ENCODE data around the gene ARID3B.

ARID3B gene

DNA sequence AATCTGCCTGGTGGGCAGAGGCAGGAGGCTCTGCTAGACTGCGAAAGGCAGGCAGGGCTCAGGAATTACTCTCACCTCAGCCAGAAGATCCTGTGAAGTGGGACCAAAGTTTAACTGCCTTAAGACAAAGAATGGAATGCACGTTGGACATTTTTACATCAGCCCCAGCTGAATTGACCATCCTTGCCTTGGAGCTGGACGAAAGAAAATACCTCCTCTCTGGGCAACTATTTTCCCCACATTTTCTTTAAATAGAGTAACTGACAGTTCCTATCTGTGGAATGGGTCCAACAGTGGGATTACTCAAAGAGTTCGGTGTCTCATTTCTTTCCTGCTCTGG is 28.7 kb downstream of the ARID3B start:
- Histone ChIP-seq H4K91ac (ENCODE audit: low read depth, low read length, poor library complexity) (no peak overlapping the region), H3K36me3 (replicated peaks in 1 of 2; ENCODE audit: control insufficient read depth in 2 of 2, insufficient read depth in 2 of 2, low read length in 2 of 2) (peaks cover 25 to 91% of the 10 kb centered on the region in 2 donors), H3K9me3 (replicated peaks in 1 of 2; ENCODE audit: control insufficient read depth in 2 of 2, insufficient read depth in 1 of 2, low read depth in 1 of 2, low read length in 2 of 2) (no peaks in the 10 kb centered on the region), H2AFZ (ENCODE audit: low read length) (no peak overlapping the region), H3K27me3 (ENCODE audit: control insufficient read depth in 3 of 3, insufficient read depth in 3 of 3, low read depth in 1 of 3, low read length in 3 of 3) (no peaks in the 10 kb centered on the region), H2BK120ac (ENCODE audit: low read depth, low read length) (no peak overlapping the region), H3K18ac (ENCODE audit: low read length) (no peak overlapping the region), H3K79me1 (ENCODE audit: low read depth, low read length) (peaks cover 2% of the 10 kb centered on the region), H3K27ac (replicated peaks; ENCODE audit: low read length) (no peak overlapping the region), H3K4me3 (ENCODE audit: low read length in 2 of 2) (no peak overlapping the region), H3K9ac (ENCODE audit: low read depth, low read length, poor library complexity) (no peak overlapping the region), H2AK5ac (ENCODE audit: low read depth, low read length) (no peak overlapping the region), H3K4me2 (ENCODE audit: insufficient read depth, low read length, poor library complexity, severe bottlenecking) (no peak overlapping the region), H3K4ac (ENCODE audit: low read length) (no peak overlapping the region), H3K4me1 (ENCODE audit: control insufficient read depth in 2 of 2, insufficient read depth in 1 of 2, low read depth in 1 of 2, low read length in 2 of 2) (peaks cover 0 to 12% of the 10 kb centered on the region in 2 donors), H2BK12ac (ENCODE audit: low read length) (no peak overlapping the region), H3K14ac (ENCODE audit: low read length) (no peak overlapping the region), H2BK5ac (ENCODE audit: low read length) (no peak overlapping the region), H4K8ac (ENCODE audit: low read depth, low read length) (no peak overlapping the region), H3K23ac (ENCODE audit: low read depth, low read length, poor library complexity) (no peak overlapping the region), H2BK15ac (ENCODE audit: low read length) (no peak overlapping the region)
- WGBS, 2 donors (ENCODE audit: extremely low coverage in 2 of 2, insufficient read length in 2 of 2, insufficient replicate concordance in 1 of 2), result no CpG with 5 or more reads among the region's 4 CpGs
- no peak for DNase-seq (ENCODE audit: low spot score)

DNA sequence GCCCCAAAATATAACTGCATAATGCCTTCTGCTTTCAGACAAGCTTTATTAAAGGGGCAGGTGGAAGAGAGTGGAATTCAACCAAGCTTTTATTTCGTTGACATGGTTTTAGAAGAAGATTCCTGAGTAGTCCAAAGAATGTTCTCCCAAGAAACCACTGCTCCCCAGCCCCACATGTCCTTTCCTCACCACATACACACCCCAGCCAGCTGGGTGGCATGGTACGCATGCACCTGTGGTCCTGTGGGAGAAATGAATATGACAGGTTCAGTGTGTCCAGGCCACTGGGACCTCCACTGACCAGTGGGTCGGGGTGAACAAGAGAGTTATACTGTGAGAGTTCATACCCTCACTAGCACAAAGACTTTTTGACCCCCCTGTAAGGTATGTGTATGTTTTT is 30.2 kb downstream of the ARID3B start:
- no peak overlapping the region for H3K9ac ChIP-seq (ENCODE audit: low read depth, low read length, poor library complexity)
- H3K4ac ChIP-seq (ENCODE audit: low read length), result no peak overlapping the region
- no peak overlapping the region for H3K14ac ChIP-seq (ENCODE audit: low read length)
- no peaks in the 10 kb centered on the region for H3K9me3 ChIP-seq (replicated peaks in 1 of 2; ENCODE audit: control insufficient read depth in 2 of 2, insufficient read depth in 1 of 2, low read depth in 1 of 2, low read length in 2 of 2)
- no peak overlapping the region for H2BK12ac ChIP-seq (ENCODE audit: low read length)
- H2AFZ ChIP-seq (ENCODE audit: low read length), result no peak overlapping the region
- peaks cover 0 to 8% of the 10 kb centered on the region in 2 donors for H3K4me1 ChIP-seq (ENCODE audit: control insufficient read depth in 2 of 2, insufficient read depth in 1 of 2, low read depth in 1 of 2, low read length in 2 of 2)
- H3K4me3 ChIP-seq (ENCODE audit: low read length in 2 of 2), result no peak overlapping the region
- no peak overlapping the region for H2AK5ac ChIP-seq (ENCODE audit: low read depth, low read length)
- H3K27ac ChIP-seq (replicated peaks; ENCODE audit: low read length), result no peak overlapping the region
- H2BK15ac ChIP-seq (ENCODE audit: low read length), result no peak overlapping the region
- H3K36me3 ChIP-seq (replicated peaks in 1 of 2; ENCODE audit: control insufficient read depth in 2 of 2, insufficient read depth in 2 of 2, low read length in 2 of 2), result peaks cover 32 to 92% of the 10 kb centered on the region in 2 donors
- H3K18ac ChIP-seq (ENCODE audit: low read length), result no peak overlapping the region
- H3K27me3 ChIP-seq (ENCODE audit: control insufficient read depth in 3 of 3, insufficient read depth in 3 of 3, low read depth in 1 of 3, low read length in 3 of 3), result no peaks in the 10 kb centered on the region
- no peak overlapping the region for H3K4me2 ChIP-seq (ENCODE audit: insufficient read depth, low read length, poor library complexity, severe bottlenecking)
- no peak for DNase-seq (ENCODE audit: low spot score)
- H2BK120ac ChIP-seq (ENCODE audit: low read depth, low read length), result no peak overlapping the region
- no peak overlapping the region for H3K23ac ChIP-seq (ENCODE audit: low read depth, low read length, poor library complexity)
- no peak overlapping the region for H2BK5ac ChIP-seq (ENCODE audit: low read length)
- H4K8ac ChIP-seq (ENCODE audit: low read depth, low read length), result no peak overlapping the region
- H3K79me1 ChIP-seq (ENCODE audit: low read depth, low read length), result peaks cover 2% of the 10 kb centered on the region
- WGBS, 2 donors (ENCODE audit: extremely low coverage in 2 of 2, insufficient read length in 2 of 2, insufficient replicate concordance in 1 of 2), result no CpG with 5 or more reads among the region's 3 CpGs
- H4K91ac ChIP-seq (ENCODE audit: low read depth, low read length, poor library complexity), result no peak overlapping the region

- no peak overlapping the region for H4K91ac ChIP-seq (ENCODE audit: low read depth, low read length, poor library complexity)
- H3K9me3 ChIP-seq (replicated peaks in 1 of 2; ENCODE audit: control insufficient read depth in 2 of 2, insufficient read depth in 1 of 2, low read depth in 1 of 2, low read length in 2 of 2), result no peaks in the 10 kb centered on the region
- no peak for DNase-seq (ENCODE audit: low spot score)
- H3K14ac ChIP-seq (ENCODE audit: low read length), result no peak overlapping the region
- no peak overlapping the region for H3K4ac ChIP-seq (ENCODE audit: low read length)
- no peak overlapping the region for H3K27ac ChIP-seq (replicated peaks; ENCODE audit: low read length)
- H2BK5ac ChIP-seq (ENCODE audit: low read length), result no peak overlapping the region
- no peak overlapping the region for H3K23ac ChIP-seq (ENCODE audit: low read depth, low read length, poor library complexity)
- no peak overlapping the region for H2BK12ac ChIP-seq (ENCODE audit: low read length)
- no peak overlapping the region for H3K4me2 ChIP-seq (ENCODE audit: insufficient read depth, low read length, poor library complexity, severe bottlenecking)
- peaks cover 41 to 97% of the 10 kb centered on the region in 2 donors for H3K36me3 ChIP-seq (replicated peaks in 1 of 2; ENCODE audit: control insufficient read depth in 2 of 2, insufficient read depth in 2 of 2, low read length in 2 of 2)
- H4K8ac ChIP-seq (ENCODE audit: low read depth, low read length), result no peak overlapping the region
- H3K18ac ChIP-seq (ENCODE audit: low read length), result no peak overlapping the region
- H3K79me1 ChIP-seq (ENCODE audit: low read depth, low read length), result peaks cover 4% of the 10 kb centered on the region
- no peak overlapping the region for H2AK5ac ChIP-seq (ENCODE audit: low read depth, low read length)
- no peak overlapping the region for H2BK15ac ChIP-seq (ENCODE audit: low read length)
- no peak overlapping the region for H2AFZ ChIP-seq (ENCODE audit: low read length)
- no peak overlapping the region for H3K9ac ChIP-seq (ENCODE audit: low read depth, low read length, poor library complexity)
- WGBS, 2 donors (ENCODE audit: extremely low coverage in 2 of 2, insufficient read length in 2 of 2, insufficient replicate concordance in 1 of 2), result no CpG with 5 or more reads among the region's 4 CpGs
- H3K4me3 ChIP-seq (ENCODE audit: low read length in 2 of 2), result no peak overlapping the region
- H3K27me3 ChIP-seq (ENCODE audit: control insufficient read depth in 3 of 3, insufficient read depth in 3 of 3, low read depth in 1 of 3, low read length in 3 of 3), result no peaks in the 10 kb centered on the region
- H2BK120ac ChIP-seq (ENCODE audit: low read depth, low read length), result no peak overlapping the region
- H3K4me1 ChIP-seq (ENCODE audit: control insufficient read depth in 2 of 2, insufficient read depth in 1 of 2, low read depth in 1 of 2, low read length in 2 of 2), result no peaks in the 10 kb centered on the region
Measured at GRCh38 chr15:74573987-74574386, 33.0 kb downstream of the ARID3B start.

GRCh38 chr15:74578496-74578994 is 37.5 kb downstream of the ARID3B start:
- H3K36me3 ChIP-seq (replicated peaks in 1 of 2; ENCODE audit: control insufficient read depth in 2 of 2, insufficient read depth in 2 of 2, low read length in 2 of 2), result peaks cover 32 to 97% of the 10 kb centered on the region in 2 donors
- H3K14ac ChIP-seq (ENCODE audit: low read length), result no peak overlapping the region
- no peak overlapping the region for H2AFZ ChIP-seq (ENCODE audit: low read length)
- H3K18ac ChIP-seq (ENCODE audit: low read length), result no peak overlapping the region
- H3K27me3 ChIP-seq (ENCODE audit: control insufficient read depth in 3 of 3, insufficient read depth in 3 of 3, low read depth in 1 of 3, low read length in 3 of 3), result no peaks in the 10 kb centered on the region
- H3K9ac ChIP-seq (ENCODE audit: low read depth, low read length, poor library complexity), result no peak overlapping the region
- H3K4ac ChIP-seq (ENCODE audit: low read length), result no peak overlapping the region
- H4K91ac ChIP-seq (ENCODE audit: low read depth, low read length, poor library complexity), result no peak overlapping the region
- no peak overlapping the region for H2BK12ac ChIP-seq (ENCODE audit: low read length)
- WGBS, 2 donors (ENCODE audit: extremely low coverage in 2 of 2, insufficient read length in 2 of 2, insufficient replicate concordance in 1 of 2), result no CpG with 5 or more reads among the region's 3 CpGs
- H3K9me3 ChIP-seq (replicated peaks in 1 of 2; ENCODE audit: control insufficient read depth in 2 of 2, insufficient read depth in 1 of 2, low read depth in 1 of 2, low read length in 2 of 2), result no peaks in the 10 kb centered on the region
- H3K23ac ChIP-seq (ENCODE audit: low read depth, low read length, poor library complexity), result no peak overlapping the region
- H2BK120ac ChIP-seq (ENCODE audit: low read depth, low read length), result no peak overlapping the region
- H2BK5ac ChIP-seq (ENCODE audit: low read length), result no peak overlapping the region
- H3K4me2 ChIP-seq (ENCODE audit: insufficient read depth, low read length, poor library complexity, severe bottlenecking), result no peak overlapping the region
- H3K79me1 ChIP-seq (ENCODE audit: low read depth, low read length), result peaks cover 8% of the 10 kb centered on the region
- H4K8ac ChIP-seq (ENCODE audit: low read depth, low read length), result no peak overlapping the region
- no peak overlapping the region for H2AK5ac ChIP-seq (ENCODE audit: low read depth, low read length)
- no peaks in the 10 kb centered on the region for H3K4me1 ChIP-seq (ENCODE audit: control insufficient read depth in 2 of 2, insufficient read depth in 1 of 2, low read depth in 1 of 2, low read length in 2 of 2)
- no peak overlapping the region for H2BK15ac ChIP-seq (ENCODE audit: low read length)
- no peak for DNase-seq (ENCODE audit: low spot score)
- H3K27ac ChIP-seq (replicated peaks; ENCODE audit: low read length), result no peak overlapping the region
- H3K4me3 ChIP-seq (ENCODE audit: low read length in 2 of 2), result no peak overlapping the region

Data from neuronal stem cell (in vitro differentiated cells).